ENCODE results near the gene ZNF687. TPM values are rescaled to one million over a fixed set of nuclear protein-coding genes. Genes with fewer than 3 reads are reported as not detected.

The ZNF687 gene
- 7.0 and 7.9 TPM in 2 replicates for total RNA-seq

GRCh38 chr1:151281969-151282882 lies at the start of gene ZNF687:
ZNF687 (plus strand) TSS chr1:151282299; CDS start chr1:151286292, 3,993 bp downstream.

GRCh38 chr1:151254217-151255213 lies 27.6 kb upstream of the ZNF687 start, which contains the start of gene PSMD4:
PSMD4 (plus strand) TSS chr1:151254734; CDS start chr1:151254783, 49 bp downstream.

GRCh38 chr1:151327223-151327902 lies 45.3 kb downstream of the ZNF687 start, which contains the start of gene PI4KB:
PI4KB (minus strand) TSS chr1:151327416; CDS start chr1:151316481, 10,935 bp downstream.

Other genes starting within 250 kb of the ZNF687 start
- gene BNIPL, start 245.7 kb upstream of the ZNF687 start, total RNA-seq, result 0.14 and 0.18 TPM in 2 replicates
- gene C1orf56, start 234.5 kb upstream of the ZNF687 start, total RNA-seq, result 0.85 and 2.2 TPM in 2 replicates
- gene CDC42SE1, start 222.7 kb upstream of the ZNF687 start, total RNA-seq, result 38.3 and 42.8 TPM in 2 replicates
- 3.0 and 3.1 TPM in 2 replicates for gene MLLT11, start 221.9 kb upstream of the ZNF687 start, total RNA-seq
- gene GABPB2, start 211.5 kb upstream of the ZNF687 start, total RNA-seq, result 15.2 and 19.6 TPM in 2 replicates
- gene SEMA6C, start 135.7 kb upstream of the ZNF687 start, total RNA-seq, result 0.43 and 1.0 TPM in 2 replicates
- gene TNFAIP8L2, start 125.7 kb upstream of the ZNF687 start, total RNA-seq, result not detected in 2 replicates
- gene LYSMD1, start 116.4 kb upstream of the ZNF687 start, total RNA-seq, result 6.5 and 7.2 TPM in 2 replicates
- gene SCNM1, start 116.2 kb upstream of the ZNF687 start, total RNA-seq, result 28.6 and 33.4 TPM in 2 replicates
- gene TMOD4, start 106.3 kb upstream of the ZNF687 start, total RNA-seq, result not detected in 2 replicates
- gene VPS72, start 92.1 kb upstream of the ZNF687 start, total RNA-seq, result 37.0 and 40.6 TPM in 2 replicates
- 54.5 and 60.6 TPM in 2 replicates for gene PIP5K1A, start 83.7 kb upstream of the ZNF687 start, total RNA-seq
- 252 and 275 TPM in 2 replicates for gene PSMD4, start 27.6 kb upstream of the ZNF687 start, total RNA-seq
- gene PI4KB, start 45.1 kb downstream of the ZNF687 start, total RNA-seq, result 32.0 and 38.9 TPM in 2 replicates
- gene RFX5, start 65.0 kb downstream of the ZNF687 start, total RNA-seq, result 26.0 and 30.9 TPM in 2 replicates
- gene SELENBP1, start 90.4 kb downstream of the ZNF687 start, total RNA-seq, result 43.2 and 75.7 TPM in 2 replicates
- gene PSMB4, start 117.3 kb downstream of the ZNF687 start, total RNA-seq, result 426 and 520 TPM in 2 replicates
- 9.5 and 15.4 TPM in 2 replicates for gene POGZ, start 177.2 kb downstream of the ZNF687 start, total RNA-seq
- gene CGN, start 229.1 kb downstream of the ZNF687 start, total RNA-seq, result under 0.01 TPM in 2 replicates